Bronchial epithelial cell (primary cell): ENCODE measurements around the gene TARS2. TPM values are rescaled to one million over a fixed set of nuclear protein-coding genes. Genes with fewer than 3 reads are reported as not detected.

Source experiments
- DNase-seq: peaks from one replicate; pipeline ENCODE4 v3.0.0-alpha.2; 2010; ENCODE audit warnings: low read depth
- FAIRE-seq: peaks from 2 replicates; lab custom pipeline; 2011; peaks lifted over from hg19 to GRCh38; lab: Jason Lieb, UNC
- H3K27me3 ChIP-seq: 2 replicates; pipeline ENCODE4 v1.5.1; 2011; ENCODE audit warnings: low read length; ENCODE audit not compliant: control insufficient read depth, insufficient read depth
- H3K36me3 ChIP-seq: 2 replicates; pipeline ENCODE4 v1.5.1; 2011; ENCODE audit warnings: low read length; ENCODE audit not compliant: control insufficient read depth, insufficient read depth
- H3K4me3 ChIP-seq: 2 replicates; pipeline ENCODE4 v1.5.1; 2011; ENCODE audit warnings: mild to moderate bottlenecking, low read depth, low read length, control low read depth
- CTCF ChIP-seq: IDR thresholded peaks from 2 replicates; pipeline ENCODE4 v1.5.1; 2011; ENCODE audit warnings: mild to moderate bottlenecking, moderate library complexity, low read length, control low read depth, inconsistent platforms; ENCODE audit not compliant: insufficient read depth, severe bottlenecking
- total RNA-seq: library from RNA; depleted of rRNA; stranded (reverse); fragments of >200 nt; gene quantifications from 2 replicates; pipeline ENCODE4 v1.2.1, GENCODE V29; 2014

Gene TARS2
- total RNA-seq, 1 donor from 2014 or later, result 14.5 TPM

- no peaks in the 10 kb centered on the region for H3K27me3 ChIP-seq
- TF ChIP-seq CTCF, result no peak
- DNase-seq, result no peak
- no peak overlapping the region for H3K4me3 ChIP-seq
- peaks cover 9% of the 10 kb centered on the region for H3K36me3 ChIP-seq
- FAIRE-seq, result no peak
Observed at GRCh38 chr1:150553392-150554085, 66.3 kb downstream of the TARS2 start.

GRCh38 chr1:150554086-150554452 is 66.8 kb downstream of the TARS2 start:
- peaks cover 9% of the 10 kb centered on the region for H3K36me3 ChIP-seq
- FAIRE-seq, result no peak
- H3K4me3 ChIP-seq, result no peak overlapping the region
- no peak for DNase-seq
- no peaks in the 10 kb centered on the region for H3K27me3 ChIP-seq
- TF ChIP-seq CTCF, result no peak

GRCh38 chr1:150555198-150555970 is 68.2 kb downstream of the TARS2 start:
- peaks cover 9% of the 10 kb centered on the region for H3K36me3 ChIP-seq
- DNase-seq (no peak), FAIRE-seq (peak; percentile 96)
- H3K4me3 ChIP-seq, result no peak overlapping the region
- no peak for TF ChIP-seq CTCF
- no peaks in the 10 kb centered on the region for H3K27me3 ChIP-seq

GRCh38 chr1:150555971-150556865 is 69.0 kb downstream of the TARS2 start:
- Histone ChIP-seq H3K36me3 (peaks cover 9% of the 10 kb centered on the region), H3K27me3 (no peaks in the 10 kb centered on the region), H3K4me3 (no peak overlapping the region)
- FAIRE-seq, result no peak
- no peak for TF ChIP-seq CTCF
- no peak for DNase-seq

- Histone ChIP-seq H3K4me3 (no peak overlapping the region), H3K36me3 (peaks cover 9% of the 10 kb centered on the region), H3K27me3 (no peaks in the 10 kb centered on the region)
- FAIRE-seq (no peak), DNase-seq (no peak)
- no peak for TF ChIP-seq CTCF
Observed at GRCh38 chr1:150557065-150557600, 69.9 kb downstream of the TARS2 start.

Other genes with a start within 250 kb of the TARS2 start
- not detected in 2 replicates for gene CA14, start 229.6 kb upstream of the TARS2 start, total RNA-seq
- 148 and 170 TPM in 2 replicates for gene APH1A, start 218.4 kb upstream of the TARS2 start, total RNA-seq
- gene C1orf54, start 214.6 kb upstream of the TARS2 start, total RNA-seq, result 0.53 and 1.3 TPM in 2 replicates
- gene CIART, start 204.9 kb upstream of the TARS2 start, total RNA-seq, result 2.9 and 6.4 TPM in 2 replicates
- 49.5 and 53.5 TPM in 2 replicates for gene MRPS21, start 193.6 kb upstream of the TARS2 start, total RNA-seq
- 30.0 and 33.2 TPM in 2 replicates for gene PRPF3, start 165.9 kb upstream of the TARS2 start, total RNA-seq
- 4.5 and 6.4 TPM in 2 replicates for gene RPRD2, start 123.3 kb upstream of the TARS2 start, total RNA-seq
- 5.5 and 5.8 TPM in 2 replicates for gene ECM1, start 20.7 kb downstream of the TARS2 start, total RNA-seq
- gene FALEC, start 28.3 kb downstream of the TARS2 start, total RNA-seq, result not detected in 2 replicates
- gene ADAMTSL4, start 62.0 kb downstream of the TARS2 start, total RNA-seq, result 1.2 and 1.6 TPM in 2 replicates
- gene MCL1, start 92.2 kb downstream of the TARS2 start, total RNA-seq, result 247 and 280 TPM in 2 replicates
- 123 and 124 TPM in 2 replicates for gene ENSA, start 142.2 kb downstream of the TARS2 start, total RNA-seq
- gene GOLPH3L, start 209.7 kb downstream of the TARS2 start, total RNA-seq, result 10.8 and 13.1 TPM in 2 replicates
- 1.8 and 4.1 TPM in 2 replicates for gene HORMAD1, start 233.5 kb downstream of the TARS2 start, total RNA-seq